Nephron (organoid): ENCODE data around the gene SLC12A9.

ENCODE experiments used
- H3K27ac Mint-ChIP-seq, 3 experiments: 2 replicates each; pipeline ENCODE4 v1.8.0; 2020; ENCODE audit warnings: mixed read lengths in 3 of 3, mild to moderate bottlenecking in 2 of 3, moderate library complexity in 1 of 3
- H3K27me3 Mint-ChIP-seq: 2 replicates; pipeline ENCODE4 v1.8.0; 2021; ENCODE audit warnings: low read depth, mild to moderate bottlenecking, moderate library complexity, mixed read lengths
- H3K36me3 Mint-ChIP-seq: 2 replicates; pipeline ENCODE4 v1.8.0; 2020; ENCODE audit warnings: low read depth, mixed read lengths
- H3K4me1 Mint-ChIP-seq: 2 replicates; pipeline ENCODE4 v1.8.0; 2020; ENCODE audit warnings: mixed read lengths
- H3K4me3 Mint-ChIP-seq, 3 experiments: 2 replicates each; pipeline ENCODE4 v1.8.0; 2020; ENCODE audit warnings: mild to moderate bottlenecking in 3 of 3, mixed read lengths in 3 of 3, moderate library complexity in 2 of 3
- H3K9me3 Mint-ChIP-seq: 2 replicates; pipeline ENCODE4 v1.8.0; 2020; ENCODE audit warnings: mixed read lengths
- CTCF ChIP-seq, 3 experiments: fragments of 200-600 bp; sonication (generic); IDR thresholded peaks; one replicate each; pipeline ENCODE4 v1.5.0; 2021; ENCODE audit warnings: antibody characterized with exemption in 3 of 3; ENCODE audit not compliant: unreplicated experiment in 3 of 3

SLC12A9 gene

GRCh38 chr7:100914208-100914878 lies 61.8 kb downstream of the SLC12A9 start:
- Mint-ChIP-seq H3K9me3 (no peaks in the 10 kb centered on the region), H3K4me3 (no peak overlapping the region), H3K27me3 (peaks cover 17% of the 10 kb centered on the region), H3K36me3 (no peaks in the 10 kb centered on the region), H3K27ac (no peak overlapping the region), H3K4me1 (no peaks in the 10 kb centered on the region)
- no peak for TF ChIP-seq CTCF (IDR thresholded peaks at IDR 0.05; ENCODE audit: unreplicated experiment in 3 of 3)

GRCh38 chr7:100914879-100915447 lies 62.5 kb downstream of the SLC12A9 start:
- H3K4me1 Mint-ChIP-seq: no peaks in the 10 kb centered on the region
- H3K36me3 Mint-ChIP-seq: no peaks in the 10 kb centered on the region
- H3K4me3 Mint-ChIP-seq: no peak overlapping the region
- H3K27me3 Mint-ChIP-seq: peaks cover 17% of the 10 kb centered on the region
- no peaks in the 10 kb centered on the region for H3K9me3 Mint-ChIP-seq
- TF ChIP-seq CTCF (IDR thresholded peaks at IDR 0.05; ENCODE audit: unreplicated experiment in 3 of 3): no peak
- no peak overlapping the region for H3K27ac Mint-ChIP-seq
